Uterus (tissue), 4 donors: ENCODE measurements around the gene XRCC4. TPM values are rescaled to one million over a fixed set of nuclear protein-coding genes. Genes with fewer than 3 reads are reported as not detected.

ENCODE experiments used
- DNase-seq, 2 donors: peaks; one replicate each; pipeline ENCODE4 v3.0.0-alpha.2; 2019 to 2020
- H3K27ac ChIP-seq, 2 donors: fragments of 200-600 bp; sonication (generic); 1 replicate in 1 of 2; 2 replicates in 1 of 2; pipeline ENCODE4 v1.5.1; 2016 to 2018
- H3K27me3 ChIP-seq, 2 donors: fragments of 200-600 bp; sonication (generic); one replicate each; pipeline ENCODE4 v1.5.1; 2018 to 2019; ENCODE audit warnings: control low read depth in 1 of 2
- H3K36me3 ChIP-seq, 2 donors: fragments of 200-600 bp; sonication (generic); one replicate each; pipeline ENCODE4 v1.5.1; 2019; ENCODE audit warnings: control low read depth in 1 of 2
- H3K4me1 ChIP-seq, 2 donors: fragments of 200-600 bp; sonication (generic); one replicate each; pipeline ENCODE4 v1.5.1; 2018 to 2019; ENCODE audit warnings: control low read depth in 1 of 2
- H3K4me3 ChIP-seq, 2 donors: fragments of 200-600 bp; sonication (generic); 1 replicate in 1 of 2; 2 replicates in 1 of 2; pipeline ENCODE4 v1.5.1; 2018 to 2019; ENCODE audit warnings: mild to moderate bottlenecking in 1 of 2
- H3K9me3 ChIP-seq, 2 donors: fragments of 200-600 bp; sonication (generic); one replicate each; pipeline ENCODE4 v1.5.1; 2019; ENCODE audit warnings: control low read depth in 1 of 2
- POLR2A ChIP-seq, 2 donors: fragments of 450-650 bp; IDR thresholded peaks; one replicate each; pipeline ENCODE4 v1.6.1; 2016; ENCODE audit warnings: antibody characterized with exemption in 2 of 2, mild to moderate bottlenecking in 1 of 2, moderate library complexity in 1 of 2
- intact Hi-C: fragments of 100-400 bp; cut with DNase I; formaldehyde crosslinking; loops from one replicate; pipeline ENCODE4 v1.15.1; 2023; ENCODE audit warnings: low total_unique reads
- total RNA-seq, 4 donors: library from RNA; depleted of rRNA in 3 of 4; stranded (reverse); fragments of >200 nt in 3 of 4; gene quantifications; one replicate each; pipeline versions ENCODE4 v1.1.0 to v1.2.4, GENCODE V29; 2014 to 2023
- TF ChIP-seq, protein P1 (sequence below), 4 experiments: fragments of 200-600 bp in 2 of 4; fragments of 450-650 bp in 2 of 4; sonication (generic) in 2 of 4; IDR thresholded peaks; one replicate each; pipeline ENCODE4 v1.5.1; 2016 to 2019; ENCODE audit warnings: antibody characterized with exemption in 4 of 4, mild to moderate bottlenecking in 2 of 4, moderate library complexity in 1 of 4
- donor health status: DM: yes; HTN: yes; CAD: no.

Gene XRCC4
- total RNA-seq, 4 donors from 2014 or later: 1.3 to 12.2 (median 5.5) TPM; not detected in 1

DNA sequence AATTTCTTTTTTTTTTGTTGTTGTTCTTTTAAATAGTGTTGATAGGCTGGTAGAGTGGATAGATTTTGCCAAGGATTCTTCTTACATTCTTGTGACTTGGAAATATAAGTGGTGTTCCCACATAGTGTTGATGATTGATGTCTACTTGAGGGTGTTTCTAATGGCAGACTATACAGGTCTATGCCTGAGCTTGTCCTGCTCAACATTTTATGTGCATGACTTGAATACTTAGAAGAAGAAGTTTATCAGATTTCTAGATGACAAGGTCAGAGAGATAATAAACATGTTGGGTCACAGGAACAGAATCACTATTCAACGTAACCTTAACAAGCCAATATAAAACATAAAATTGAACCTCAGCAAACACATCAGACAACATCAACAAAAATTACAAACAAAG, 24.2 kb downstream of the XRCC4 start:
- intact Hi-C loops: no loop called here
- TF ChIP-seq POLR2A (IDR thresholded peaks at IDR 0.05): no peak
- TF ChIP-seq, protein P1, sequence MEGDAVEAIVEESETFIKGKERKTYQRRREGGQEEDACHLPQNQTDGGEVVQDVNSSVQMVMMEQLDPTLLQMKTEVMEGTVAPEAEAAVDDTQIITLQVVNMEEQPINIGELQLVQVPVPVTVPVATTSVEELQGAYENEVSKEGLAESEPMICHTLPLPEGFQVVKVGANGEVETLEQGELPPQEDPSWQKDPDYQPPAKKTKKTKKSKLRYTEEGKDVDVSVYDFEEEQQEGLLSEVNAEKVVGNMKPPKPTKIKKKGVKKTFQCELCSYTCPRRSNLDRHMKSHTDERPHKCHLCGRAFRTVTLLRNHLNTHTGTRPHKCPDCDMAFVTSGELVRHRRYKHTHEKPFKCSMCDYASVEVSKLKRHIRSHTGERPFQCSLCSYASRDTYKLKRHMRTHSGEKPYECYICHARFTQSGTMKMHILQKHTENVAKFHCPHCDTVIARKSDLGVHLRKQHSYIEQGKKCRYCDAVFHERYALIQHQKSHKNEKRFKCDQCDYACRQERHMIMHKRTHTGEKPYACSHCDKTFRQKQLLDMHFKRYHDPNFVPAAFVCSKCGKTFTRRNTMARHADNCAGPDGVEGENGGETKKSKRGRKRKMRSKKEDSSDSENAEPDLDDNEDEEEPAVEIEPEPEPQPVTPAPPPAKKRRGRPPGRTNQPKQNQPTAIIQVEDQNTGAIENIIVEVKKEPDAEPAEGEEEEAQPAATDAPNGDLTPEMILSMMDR (IDR thresholded peaks at IDR 0.05): no peak
- H3K36me3 ChIP-seq: no peaks in the 10 kb centered on the region

DNA sequence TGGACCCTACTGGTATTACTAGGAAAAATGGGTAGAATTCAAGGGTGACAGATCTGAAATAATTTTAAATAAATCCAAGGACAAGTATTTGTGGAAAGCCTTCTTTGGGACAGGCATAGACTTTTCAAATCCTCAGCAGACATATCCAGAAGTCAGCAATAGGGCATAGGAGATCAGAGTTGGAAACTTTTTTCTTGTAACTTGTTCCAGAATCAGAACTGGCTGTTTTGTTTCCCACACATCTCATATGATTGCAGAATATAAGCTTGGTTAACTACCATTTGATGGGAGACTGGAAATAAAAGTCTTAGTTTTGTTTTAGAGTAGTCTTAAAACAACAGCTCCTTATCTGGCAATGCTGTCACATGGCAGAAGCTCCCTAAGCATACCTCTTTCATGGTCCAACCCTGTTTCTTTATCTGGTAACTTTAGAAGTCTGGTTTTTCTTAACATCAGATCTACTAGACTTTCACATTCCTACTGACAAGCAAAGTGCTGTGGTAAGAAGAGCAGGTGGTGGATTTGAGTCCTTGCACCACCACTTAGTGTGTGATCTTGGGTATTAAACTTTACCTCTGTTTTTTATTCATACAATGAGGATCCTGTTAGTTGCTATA, 25.1 kb downstream of the XRCC4 start:
- Histone ChIP-seq H3K4me1 (no peaks in the 10 kb centered on the region), H3K36me3 (no peaks in the 10 kb centered on the region), H3K27me3 (no peaks in the 10 kb centered on the region), H3K4me3 (no peak overlapping the region), H3K27ac (no peak overlapping the region), H3K9me3 (no peaks in the 10 kb centered on the region)
- DNase-seq: no peak
- no peak for TF ChIP-seq POLR2A (IDR thresholded peaks at IDR 0.05)
- TF ChIP-seq, protein P1 (IDR thresholded peaks at IDR 0.05): no peak
- intact Hi-C loops: no loop called here

More for the DNA sequence above, 24.2 kb downstream of the XRCC4 start:
- no peak for DNase-seq
- H3K4me3 ChIP-seq: no peak overlapping the region
- no peaks in the 10 kb centered on the region for H3K9me3 ChIP-seq
- no peaks in the 10 kb centered on the region for H3K27me3 ChIP-seq
- H3K27ac ChIP-seq: no peak overlapping the region
- H3K4me1 ChIP-seq: no peaks in the 10 kb centered on the region

DNA sequence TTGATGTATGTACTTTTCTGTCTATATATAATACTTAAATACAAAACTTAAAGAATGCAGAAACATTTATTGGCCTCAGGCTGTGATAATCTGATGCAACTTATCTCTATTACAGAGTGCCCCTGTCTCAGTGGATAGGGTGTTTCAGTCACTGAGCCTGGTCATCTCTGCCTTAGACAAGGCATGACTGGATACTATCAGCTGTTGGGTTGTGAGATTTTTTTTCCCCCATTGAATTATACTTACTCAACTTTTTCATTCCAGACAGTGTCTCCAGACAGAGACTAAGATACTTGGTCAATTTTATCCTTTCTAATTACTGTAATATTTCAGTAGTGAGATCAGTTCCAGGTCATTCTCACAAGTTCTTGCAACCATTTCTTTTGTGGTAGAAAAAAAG, 26.7 kb downstream of the XRCC4 start:
- Histone ChIP-seq H3K27me3 (no peaks in the 10 kb centered on the region), H3K27ac (no peak overlapping the region), H3K9me3 (no peaks in the 10 kb centered on the region), H3K4me1 (no peaks in the 10 kb centered on the region), H3K36me3 (no peaks in the 10 kb centered on the region), H3K4me3 (no peak overlapping the region)
- no peak for TF ChIP-seq POLR2A (IDR thresholded peaks at IDR 0.05)
- TF ChIP-seq, protein P1 (IDR thresholded peaks at IDR 0.05): no peak
- intact Hi-C loops: no loop called here
- DNase-seq: no peak

DNA sequence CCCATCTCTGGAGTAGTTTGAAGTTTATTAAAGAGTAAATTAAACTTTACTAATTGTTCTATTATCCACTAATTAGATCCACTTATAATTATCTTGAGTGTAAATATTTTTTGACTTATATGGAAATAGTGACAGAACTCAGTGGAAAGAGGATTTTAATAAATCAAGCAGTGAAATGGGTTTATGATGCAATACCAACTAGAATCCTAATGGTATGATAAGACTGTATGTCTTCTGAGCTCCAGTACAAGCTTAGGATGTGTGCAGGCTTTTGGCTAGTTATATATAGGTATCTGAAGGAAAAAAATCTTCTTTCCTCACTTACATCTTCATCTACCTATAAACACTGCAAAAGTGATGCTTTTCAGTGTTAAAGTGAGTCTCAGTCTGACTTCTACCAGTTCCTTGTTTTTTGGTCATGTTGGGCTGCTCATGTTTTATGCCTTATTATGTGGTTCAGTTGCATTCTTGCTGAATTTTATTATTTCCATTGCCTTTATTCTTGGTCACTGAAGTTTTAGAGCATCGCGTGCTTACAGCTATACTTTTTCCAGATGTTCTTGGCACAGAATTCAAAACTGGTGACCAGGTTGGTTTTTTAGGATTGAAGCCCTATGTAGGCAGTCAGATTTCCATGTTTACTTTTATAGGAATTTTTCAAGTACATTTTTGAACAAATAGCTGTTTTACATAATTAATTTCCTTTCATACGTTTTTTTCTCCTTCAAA, 30.5 kb downstream of the XRCC4 start:
- H3K4me3 ChIP-seq: no peak overlapping the region
- no peaks in the 10 kb centered on the region for H3K36me3 ChIP-seq
- intact Hi-C loops: no loop called here
- DNase-seq: no peak
- no peaks in the 10 kb centered on the region for H3K9me3 ChIP-seq
- no peak overlapping the region for H3K27ac ChIP-seq
- no peaks in the 10 kb centered on the region for H3K4me1 ChIP-seq
- TF ChIP-seq POLR2A (IDR thresholded peaks at IDR 0.05): no peak
- TF ChIP-seq, protein P1 (IDR thresholded peaks at IDR 0.05): no peak
- H3K27me3 ChIP-seq: no peaks in the 10 kb centered on the region

DNA sequence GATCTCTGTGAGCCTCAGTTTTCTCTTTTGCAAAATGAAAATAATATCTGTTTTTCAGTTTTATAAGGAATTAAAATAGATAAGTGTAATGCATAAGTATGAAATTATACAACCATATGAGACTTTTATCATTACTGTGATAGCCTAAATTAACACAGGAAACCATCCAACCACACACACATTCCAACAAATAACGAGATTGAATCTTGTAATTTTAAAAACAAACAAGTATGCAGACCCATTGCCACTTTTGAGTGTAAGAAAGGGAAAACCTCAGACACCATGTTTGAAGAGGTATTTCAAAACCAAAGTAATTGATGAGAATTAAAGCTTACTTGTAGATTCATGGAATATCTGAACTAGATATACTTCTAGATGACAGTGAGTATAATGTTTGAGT, 32.0 kb downstream of the XRCC4 start:
- H3K27me3 ChIP-seq: no peaks in the 10 kb centered on the region
- no peaks in the 10 kb centered on the region for H3K4me1 ChIP-seq
- no peaks in the 10 kb centered on the region for H3K9me3 ChIP-seq
- H3K4me3 ChIP-seq: no peak overlapping the region
- TF ChIP-seq, protein P1 (IDR thresholded peaks at IDR 0.05): no peak
- no peak for TF ChIP-seq POLR2A (IDR thresholded peaks at IDR 0.05)
- intact Hi-C loops: no loop called here
- H3K36me3 ChIP-seq: no peaks in the 10 kb centered on the region
- DNase-seq: no peak
- no peak overlapping the region for H3K27ac ChIP-seq
